M059J (cell line): ENCODE data around the gene GARIN5B. TPM values are rescaled to one million over a fixed set of nuclear protein-coding genes. Genes with fewer than 3 reads are reported as not detected.

Experiments
- total RNA-seq: library from RNA; depleted of rRNA; stranded (reverse); fragments of >200 nt; shearing (Covaris generic); gene quantifications from 2 replicates; pipeline ENCODE4 v1.2.3, GENCODE V29; 2014; rRNA removed

GARIN5B gene
- total RNA-seq, 1 experiment from 2014 or later = not detected

Other genes starting within 250 kb of the GARIN5B start
- 26.9 and 39.9 TPM in 2 replicates for gene PPP1R12C, start 245.6 kb downstream of the GARIN5B start, total RNA-seq
- gene TNNT1, start 214.1 kb downstream of the GARIN5B start, total RNA-seq = 25.5 and 40.1 TPM in 2 replicates
- 0.42 TPM in 1 of 2 replicates, not detected in the other for gene TNNI3, start 205.5 kb downstream of the GARIN5B start, total RNA-seq
- gene DNAAF3, start 196.6 kb downstream of the GARIN5B start, total RNA-seq = 0.44 and 4.0 TPM in 2 replicates
- gene SYT5, start 183.0 kb downstream of the GARIN5B start, total RNA-seq = not detected in 2 replicates
- 0.79 and 1.5 TPM in 2 replicates for gene PTPRH, start 153.8 kb downstream of the GARIN5B start, total RNA-seq
- 1.2 and 1.7 TPM in 2 replicates for gene TMEM86B, start 134.5 kb downstream of the GARIN5B start, total RNA-seq
- 23.9 and 48.8 TPM in 2 replicates for gene PPP6R1, start 104.2 kb downstream of the GARIN5B start, total RNA-seq
- gene HSPBP1, start 83.2 kb downstream of the GARIN5B start, total RNA-seq = 25.5 and 37.2 TPM in 2 replicates
- gene BRSK1, start 79.3 kb downstream of the GARIN5B start, total RNA-seq = 0.17 and 2.7 TPM in 2 replicates
- not detected in 2 replicates for gene TMEM150B, start 37.9 kb downstream of the GARIN5B start, total RNA-seq
- 5.2 and 10.0 TPM in 2 replicates for gene KMT5C, start 23.4 kb downstream of the GARIN5B start, total RNA-seq
- 0.30 TPM in 1 of 2 replicates, not detected in the other for gene COX6B2, start 8.5 kb downstream of the GARIN5B start, total RNA-seq
- gene IL11, start 7.2 kb upstream of the GARIN5B start, total RNA-seq = 23.0 and 39.1 TPM in 2 replicates
- gene TMEM190, start 13.6 kb upstream of the GARIN5B start, total RNA-seq = 0.22 TPM in 1 of 2 replicates, not detected in the other
- 1.1 and 1.2 TPM in 2 replicates for gene TMEM238, start 21.0 kb upstream of the GARIN5B start, total RNA-seq
- gene RPL28, start 22.7 kb upstream of the GARIN5B start, total RNA-seq = 452 and 738 TPM in 2 replicates
- 192 and 378 TPM in 2 replicates for gene UBE2S, start 44.5 kb upstream of the GARIN5B start, total RNA-seq
- not detected in 2 replicates for gene SHISA7, start 80.0 kb upstream of the GARIN5B start, total RNA-seq
- gene ISOC2, start 98.4 kb upstream of the GARIN5B start, total RNA-seq = 123 and 134 TPM in 2 replicates
- not detected in 2 replicates for gene C19orf85, start 101.5 kb upstream of the GARIN5B start, total RNA-seq
- gene ZNF628, start 113.4 kb upstream of the GARIN5B start, total RNA-seq = 8.8 and 13.9 TPM in 2 replicates
- 14.4 and 26.1 TPM in 2 replicates for gene NAT14, start 121.9 kb upstream of the GARIN5B start, total RNA-seq
- 1.8 and 7.2 TPM in 2 replicates for gene SSC5D, start 125.2 kb upstream of the GARIN5B start, total RNA-seq
- 0.20 TPM in 1 of 2 replicates, not detected in the other for gene SBK2, start 173.9 kb upstream of the GARIN5B start, total RNA-seq
- not detected in 2 replicates for gene SBK3, start 182.3 kb upstream of the GARIN5B start, total RNA-seq
- 1.6 and 4.3 TPM in 2 replicates for gene ZNF579, start 217.6 kb upstream of the GARIN5B start, total RNA-seq
- 0.81 and 6.3 TPM in 2 replicates for gene FIZ1, start 236.3 kb upstream of the GARIN5B start, total RNA-seq
- gene ZNF524, start 237.0 kb upstream of the GARIN5B start, total RNA-seq = 11.7 and 14.7 TPM in 2 replicates
- 1.4 and 2.5 TPM in 2 replicates for gene ZNF865, start 242.4 kb upstream of the GARIN5B start, total RNA-seq